Measurements from ENCODE around the gene NR5A2. TPM values are rescaled to one million over a fixed set of nuclear protein-coding genes. Genes with fewer than 3 reads are reported as not detected.

Gene NR5A2
- total RNA-seq, 2 donors from 2014 or later, result 0.62 to 1.7 TPM

GRCh38 chr1:200162877-200163276 is 135.4 kb downstream of the NR5A2 start:
- H3K4me3 ChIP-seq (ENCODE audit: low read length), result no peak overlapping the region
- Mint-ChIP-seq H3K9me3 (no peaks in the 10 kb centered on the region), H3K4me1 (peaks cover 13% of the 10 kb centered on the region), H3K36me3 (ENCODE audit: low read depth) (no peaks in the 10 kb centered on the region), H3K27me3 (ENCODE audit: insufficient read depth) (peaks cover 10% of the 10 kb centered on the region), H3K4me3 (no peak overlapping the region), H3K27ac (no peak overlapping the region)
- no peaks in the 10 kb centered on the region for H3K9me3 ChIP-seq (ENCODE audit: control insufficient read depth, low read length)
- no peak overlapping the region for H3K9ac ChIP-seq (ENCODE audit: extremely low read depth, low read length, poor library complexity, severe bottlenecking)
- no peak for TF ChIP-seq CTCF (conservative IDR thresholded peaks at IDR 0.05)
- H3K4me1 ChIP-seq (ENCODE audit: control insufficient read depth, insufficient read depth, low read length), result no peaks in the 10 kb centered on the region
- no peaks in the 10 kb centered on the region for H3K27me3 ChIP-seq (ENCODE audit: control insufficient read depth, insufficient read depth, low read length, poor library complexity, severe bottlenecking)
- H3K36me3 ChIP-seq (ENCODE audit: control insufficient read depth, insufficient read depth, low read length), result no peaks in the 10 kb centered on the region
- no peak for DNase-seq
- no peak overlapping the region for H3K27ac ChIP-seq (ENCODE audit: low read depth, low read length)

DNA sequence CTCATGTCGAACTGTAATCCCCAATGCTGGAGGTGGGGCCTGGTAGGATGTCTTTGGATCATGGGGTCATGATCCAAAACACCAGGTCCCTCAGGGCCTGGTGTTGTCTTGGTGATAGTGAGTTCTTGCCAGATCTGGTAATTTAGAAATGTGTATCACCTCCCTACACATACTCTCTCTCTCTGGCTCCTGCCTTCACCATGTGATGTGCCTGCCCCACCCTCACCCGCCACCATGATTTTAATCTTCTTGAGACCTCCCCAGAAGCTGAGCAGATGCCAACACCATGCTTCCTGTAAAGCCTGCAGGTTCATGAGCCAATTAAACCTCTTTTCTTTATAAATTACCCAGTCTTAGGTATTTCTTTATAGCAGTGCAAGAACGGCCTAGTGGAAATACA is 136.4 kb downstream of the NR5A2 start:
- DNase-seq, result no peak
- Histone ChIP-seq H3K36me3 (ENCODE audit: control insufficient read depth, insufficient read depth, low read length) (no peaks in the 10 kb centered on the region), H3K27ac (ENCODE audit: low read depth, low read length) (no peak overlapping the region), H3K27me3 (ENCODE audit: control insufficient read depth, insufficient read depth, low read length, poor library complexity, severe bottlenecking) (no peaks in the 10 kb centered on the region), H3K9me3 (ENCODE audit: control insufficient read depth, low read length) (no peaks in the 10 kb centered on the region), H3K9ac (ENCODE audit: extremely low read depth, low read length, poor library complexity, severe bottlenecking) (no peak overlapping the region), H3K4me1 (ENCODE audit: control insufficient read depth, insufficient read depth, low read length) (no peaks in the 10 kb centered on the region), H3K4me3 (ENCODE audit: low read length) (no peak overlapping the region)
- WGBS, 2 experiments (ENCODE audit: insufficient coverage in 1 of 2, insufficient read length in 1 of 2), result 90 to 96% methylated on average over 1 to 3 of the region's 3 CpGs
- H3K27ac Mint-ChIP-seq, result no peak overlapping the region
- no peaks in the 10 kb centered on the region for H3K36me3 Mint-ChIP-seq (ENCODE audit: low read depth)
- H3K4me1 Mint-ChIP-seq, result peaks cover 13% of the 10 kb centered on the region
- no peaks in the 10 kb centered on the region for H3K9me3 Mint-ChIP-seq
- TF ChIP-seq CTCF (conservative IDR thresholded peaks at IDR 0.05), result no peak
- peaks cover 10% of the 10 kb centered on the region for H3K27me3 Mint-ChIP-seq (ENCODE audit: insufficient read depth)
- H3K4me3 Mint-ChIP-seq, result no peak overlapping the region

DNA sequence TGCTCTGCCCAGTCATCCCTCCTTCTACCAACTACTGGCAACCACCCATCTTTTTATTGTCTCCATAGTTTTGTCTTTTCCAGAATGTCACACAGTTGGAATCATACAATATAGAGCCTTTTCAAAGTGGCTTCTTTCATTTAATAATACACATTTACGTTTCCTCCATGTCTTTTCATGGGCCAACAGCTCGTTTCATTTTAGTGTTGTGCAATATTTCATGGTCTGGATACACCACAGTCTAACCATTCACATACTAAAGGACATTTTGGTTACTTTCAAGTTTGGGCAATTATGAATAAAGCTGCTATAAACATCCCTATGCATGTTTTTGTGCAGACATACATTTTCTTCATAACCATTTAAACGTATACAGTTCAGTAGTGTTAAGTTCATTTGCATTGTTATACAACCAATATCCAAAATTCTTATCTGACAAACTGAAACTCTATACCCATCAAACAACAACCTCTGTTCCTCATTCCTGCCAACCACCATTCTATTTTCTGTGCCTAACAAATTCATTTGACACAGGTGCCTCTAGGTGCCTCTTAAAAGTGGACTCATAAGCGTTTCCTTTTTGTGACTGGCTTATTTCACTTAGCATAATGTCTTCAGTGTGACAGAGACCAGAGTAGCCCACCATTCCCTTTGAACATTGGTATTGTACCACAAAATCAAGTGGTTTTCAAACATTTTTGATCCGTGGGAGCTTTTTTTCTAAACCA is 138.1 kb downstream of the NR5A2 start:
- no peaks in the 10 kb centered on the region for H3K9me3 Mint-ChIP-seq
- H3K9me3 ChIP-seq (ENCODE audit: control insufficient read depth, low read length), result no peaks in the 10 kb centered on the region
- H3K27ac ChIP-seq (ENCODE audit: low read depth, low read length), result no peak overlapping the region
- H3K36me3 ChIP-seq (ENCODE audit: control insufficient read depth, insufficient read depth, low read length), result no peaks in the 10 kb centered on the region
- no peaks in the 10 kb centered on the region for H3K4me1 ChIP-seq (ENCODE audit: control insufficient read depth, insufficient read depth, low read length)
- no peak overlapping the region for H3K9ac ChIP-seq (ENCODE audit: extremely low read depth, low read length, poor library complexity, severe bottlenecking)
- H3K4me3 ChIP-seq (ENCODE audit: low read length), result no peak overlapping the region
- H3K27me3 Mint-ChIP-seq (ENCODE audit: insufficient read depth), result peaks cover 10% of the 10 kb centered on the region
- H3K4me3 Mint-ChIP-seq, result no peak overlapping the region
- 89 to 93% methylated on average over 4 to 5 of the region's 5 CpGs for WGBS, 2 experiments (ENCODE audit: insufficient coverage in 1 of 2, insufficient read length in 1 of 2)
- H3K36me3 Mint-ChIP-seq (ENCODE audit: low read depth), result no peaks in the 10 kb centered on the region
- no peaks in the 10 kb centered on the region for H3K27me3 ChIP-seq (ENCODE audit: control insufficient read depth, insufficient read depth, low read length, poor library complexity, severe bottlenecking)
- H3K4me1 Mint-ChIP-seq, result peaks cover 20% of the 10 kb centered on the region
- H3K27ac Mint-ChIP-seq, result no peak overlapping the region
- DNase-seq, result no peak
- TF ChIP-seq CTCF (conservative IDR thresholded peaks at IDR 0.05), result no peak
